Central memory CD8-positive, alpha-beta T cell (primary cell): Measurements from ENCODE around the gene UBASH3B.

ENCODE experiments used
- ATAC-seq: fragments of 150-1000 bp; cut with Tn5 transposase; replicated peaks from 2 replicates; pipeline ENCODE4 v1.10.0; 2022; ENCODE audit warnings: mild to moderate bottlenecking, moderate FRiP score, moderate number of reproducible peaks; ENCODE audit not compliant: poor library complexity, severe bottlenecking; ENCODE audit errors: extremely low read depth
- DNase-seq, 2 donors: peaks; one replicate each; pipeline ENCODE4 v3.0.0; 2021; ENCODE audit warnings: low spot score in 2 of 2
- H3K27ac Mint-ChIP-seq: one replicate; pipeline ENCODE4 v1.8.0; 2022; ENCODE audit warnings: low read depth, mild to moderate bottlenecking, moderate library complexity, mixed read lengths
- H3K27me3 Mint-ChIP-seq: one replicate; pipeline ENCODE4 v1.8.0; 2022; ENCODE audit warnings: mixed read lengths
- H3K36me3 Mint-ChIP-seq: one replicate; pipeline ENCODE4 v1.8.0; 2022; ENCODE audit warnings: mild to moderate bottlenecking, moderate library complexity, mixed read lengths; ENCODE audit not compliant: insufficient read depth
- H3K4me1 Mint-ChIP-seq: one replicate; pipeline ENCODE4 v1.8.0; 2022; ENCODE audit warnings: mixed read lengths
- H3K4me3 Mint-ChIP-seq: one replicate; pipeline ENCODE4 v1.8.0; 2022; ENCODE audit warnings: mild to moderate bottlenecking, moderate library complexity, mixed read lengths
- H3K9me3 Mint-ChIP-seq: one replicate; pipeline ENCODE4 v1.8.0; 2022; ENCODE audit warnings: mixed read lengths

Gene UBASH3B

GRCh38 chr11:122749005-122749687, 93.6 kb downstream of the UBASH3B start:
- Mint-ChIP-seq H3K9me3 (peaks cover 6% of the 10 kb centered on the region), H3K4me3 (no peak overlapping the region), H3K36me3 (peaks cover 2% of the 10 kb centered on the region), H3K4me1 (peaks cover 15% of the 10 kb centered on the region), H3K27ac (no peak overlapping the region), H3K27me3 (no peaks in the 10 kb centered on the region)
- ATAC-seq (peak; percentile 59), DNase-seq (no peak)

GRCh38 chr11:122750049-122750448, 94.5 kb downstream of the UBASH3B start:
- Mint-ChIP-seq H3K27ac (no peak overlapping the region), H3K27me3 (no peaks in the 10 kb centered on the region), H3K9me3 (peaks cover 6% of the 10 kb centered on the region), H3K4me3 (no peak overlapping the region), H3K36me3 (peaks cover 2% of the 10 kb centered on the region), H3K4me1 (peaks cover 22% of the 10 kb centered on the region)
- DNase-seq (no peak), ATAC-seq (no peak)

GRCh38 chr11:122751292-122752070, 96.0 kb downstream of the UBASH3B start:
- no peak overlapping the region for H3K27ac Mint-ChIP-seq
- no peak for ATAC-seq
- no peaks in the 10 kb centered on the region for H3K27me3 Mint-ChIP-seq
- peaks cover 2% of the 10 kb centered on the region for H3K36me3 Mint-ChIP-seq
- no peak for DNase-seq
- H3K4me1 Mint-ChIP-seq: peaks cover 27% of the 10 kb centered on the region
- H3K9me3 Mint-ChIP-seq: peaks cover 3% of the 10 kb centered on the region
- no peak overlapping the region for H3K4me3 Mint-ChIP-seq

DNA sequence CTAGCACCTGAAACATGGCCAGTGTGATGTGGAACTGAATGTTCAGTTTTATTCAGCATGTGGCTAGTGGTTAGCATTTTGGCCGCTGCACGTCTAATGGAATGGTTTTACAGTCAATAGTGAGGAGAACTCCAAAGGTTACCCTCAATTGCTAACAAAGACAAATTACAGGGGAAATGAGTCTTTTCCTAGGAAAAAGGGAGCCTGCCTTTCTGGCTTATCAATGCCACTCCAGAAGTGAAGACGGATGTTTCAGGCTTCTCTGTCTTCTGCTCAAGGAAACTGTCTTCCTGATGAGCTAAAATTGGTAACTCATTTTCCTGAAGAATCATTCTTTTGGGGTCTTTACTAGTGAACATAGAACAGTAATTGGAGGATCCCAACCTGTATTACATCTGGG, 98.5 kb downstream of the UBASH3B start:
- Mint-ChIP-seq H3K4me3 (no peak overlapping the region), H3K4me1 (peaks cover 30% of the 10 kb centered on the region), H3K36me3 (no peaks in the 10 kb centered on the region), H3K27me3 (no peaks in the 10 kb centered on the region), H3K27ac (no peak overlapping the region), H3K9me3 (no peaks in the 10 kb centered on the region)
- ATAC-seq: no peak
- DNase-seq: no peak

GRCh38 chr11:122754553-122755322, 99.2 kb downstream of the UBASH3B start:
- Mint-ChIP-seq H3K4me1 (peaks cover 27% of the 10 kb centered on the region), H3K27me3 (no peaks in the 10 kb centered on the region), H3K4me3 (no peak overlapping the region), H3K9me3 (no peaks in the 10 kb centered on the region), H3K27ac (no peak overlapping the region), H3K36me3 (no peaks in the 10 kb centered on the region)
- DNase-seq (no peak), ATAC-seq (peak; percentile 26)

DNA sequence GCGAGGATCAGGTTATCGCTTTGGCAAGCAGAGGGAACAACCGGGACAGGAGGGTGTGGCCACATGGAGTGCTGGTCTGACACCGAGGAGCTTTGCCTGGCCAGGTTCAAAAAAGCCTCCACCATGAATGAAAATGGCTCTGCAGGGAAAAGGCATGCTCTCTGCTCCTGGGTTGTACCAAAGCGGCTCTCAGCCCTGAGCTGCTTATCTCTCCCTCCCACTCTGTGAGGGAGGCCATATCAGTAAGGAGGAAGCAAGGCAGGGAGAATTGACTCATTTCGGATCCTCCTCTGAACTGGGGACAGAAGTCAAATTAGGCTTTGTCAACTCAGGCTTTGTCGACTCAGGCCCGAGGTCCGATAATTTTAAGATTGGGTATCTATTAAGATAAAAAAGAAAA, 99.9 kb downstream of the UBASH3B start:
- Mint-ChIP-seq H3K36me3 (no peaks in the 10 kb centered on the region), H3K27me3 (no peaks in the 10 kb centered on the region), H3K4me1 (peaks cover 31% of the 10 kb centered on the region), H3K9me3 (no peaks in the 10 kb centered on the region), H3K4me3 (no peak overlapping the region), H3K27ac (no peak overlapping the region)
- DNase-seq: no peak
- no peak for ATAC-seq

GRCh38 chr11:122755941-122756340, 100.4 kb downstream of the UBASH3B start:
- no peak for ATAC-seq
- Mint-ChIP-seq H3K4me3 (no peak overlapping the region), H3K27me3 (no peaks in the 10 kb centered on the region), H3K4me1 (peaks cover 31% of the 10 kb centered on the region), H3K9me3 (no peaks in the 10 kb centered on the region), H3K27ac (peak overlapping the region; percentile 19), H3K36me3 (no peaks in the 10 kb centered on the region)
- DNase-seq: no peak

DNA sequence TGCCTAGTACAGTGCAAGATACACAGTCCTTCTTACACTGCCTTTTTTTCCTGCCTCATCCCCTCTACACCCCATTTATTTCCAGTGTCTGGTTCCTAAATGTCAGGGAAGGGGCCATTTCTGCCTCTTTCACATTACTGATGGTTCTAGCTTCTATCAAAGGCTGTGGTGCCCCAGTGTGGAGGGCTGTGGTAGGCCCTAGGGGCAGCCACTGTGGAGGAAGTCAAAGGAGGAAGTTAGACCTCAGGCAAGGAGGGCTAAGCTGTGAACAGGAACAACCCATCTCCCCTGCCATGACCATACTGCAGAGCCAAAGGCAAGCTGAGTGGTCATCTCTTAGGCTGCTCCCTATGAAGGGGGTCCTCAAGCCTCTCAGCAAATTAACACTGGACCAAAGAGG, 100.9 kb downstream of the UBASH3B start:
- Mint-ChIP-seq H3K4me3 (no peak overlapping the region), H3K36me3 (no peaks in the 10 kb centered on the region), H3K27ac (peak overlapping the region; percentile 19), H3K9me3 (no peaks in the 10 kb centered on the region), H3K27me3 (no peaks in the 10 kb centered on the region), H3K4me1 (peaks cover 31% of the 10 kb centered on the region)
- ATAC-seq: peak; percentile 91
- peak; percentile 32 to 49 for DNase-seq

- ATAC-seq (no peak), DNase-seq (no peak)
- H3K4me1 Mint-ChIP-seq: peaks cover 28% of the 10 kb centered on the region
- H3K9me3 Mint-ChIP-seq: no peaks in the 10 kb centered on the region
- no peaks in the 10 kb centered on the region for H3K36me3 Mint-ChIP-seq
- no peak overlapping the region for H3K27ac Mint-ChIP-seq
- H3K4me3 Mint-ChIP-seq: no peak overlapping the region
- H3K27me3 Mint-ChIP-seq: no peaks in the 10 kb centered on the region
Observed at GRCh38 chr11:122757201-122757600, 101.7 kb downstream of the UBASH3B start.

GRCh38 chr11:122758339-122758738, 102.8 kb downstream of the UBASH3B start:
- ATAC-seq (no peak), DNase-seq (no peak)
- no peaks in the 10 kb centered on the region for H3K27me3 Mint-ChIP-seq
- H3K27ac Mint-ChIP-seq: no peak overlapping the region
- peaks cover 31% of the 10 kb centered on the region for H3K4me1 Mint-ChIP-seq
- no peaks in the 10 kb centered on the region for H3K9me3 Mint-ChIP-seq
- no peaks in the 10 kb centered on the region for H3K36me3 Mint-ChIP-seq
- H3K4me3 Mint-ChIP-seq: no peak overlapping the region

DNA sequence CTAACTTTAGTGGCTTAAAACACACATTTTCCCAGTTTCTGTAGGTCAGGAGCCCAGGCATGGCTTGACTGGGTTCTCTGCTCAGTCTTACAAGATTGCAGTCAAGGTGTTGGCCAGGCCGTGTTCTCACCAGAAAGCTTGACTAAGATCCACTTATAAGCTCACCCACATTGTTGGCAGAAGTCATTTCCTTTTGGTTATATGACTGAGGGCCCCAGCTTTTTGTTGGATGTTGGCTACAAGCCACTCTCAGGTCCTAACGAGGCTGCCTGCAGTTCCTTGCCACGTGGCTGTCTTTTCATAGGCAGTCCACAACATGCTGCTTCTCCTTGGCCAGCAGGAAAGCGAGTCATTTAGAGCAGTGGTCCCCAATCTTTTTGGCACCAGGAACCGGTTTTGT, 103.5 kb downstream of the UBASH3B start:
- Mint-ChIP-seq H3K9me3 (no peaks in the 10 kb centered on the region), H3K4me3 (no peak overlapping the region), H3K36me3 (no peaks in the 10 kb centered on the region), H3K27ac (no peak overlapping the region), H3K27me3 (no peaks in the 10 kb centered on the region), H3K4me1 (peaks cover 31% of the 10 kb centered on the region)
- DNase-seq: no peak
- no peak for ATAC-seq

GRCh38 chr11:122763108-122763507, 107.6 kb downstream of the UBASH3B start:
- Mint-ChIP-seq H3K27ac (no peak overlapping the region), H3K4me1 (peaks cover 26% of the 10 kb centered on the region), H3K4me3 (no peak overlapping the region), H3K9me3 (no peaks in the 10 kb centered on the region), H3K36me3 (no peaks in the 10 kb centered on the region), H3K27me3 (no peaks in the 10 kb centered on the region)
- DNase-seq (no peak), ATAC-seq (no peak)
